K562 (cell line): ENCODE measurements around the gene ST3GAL3. TPM values are rescaled to one million over a fixed set of nuclear protein-coding genes. Genes with fewer than 3 reads are reported as not detected.

Experiments
- BMI1 ChIP-seq: fragments of 150-350 bp; IDR thresholded peaks from 2 replicates; pipeline ENCODE4 v1.6.1; 2014; ENCODE audit warnings: low read length
- PBX2 ChIP-seq, 2 experiments: IDR thresholded peaks in 1 of 2; conservative IDR thresholded peaks in 1 of 2; 2 replicates each; pipeline ENCODE4 v1.6.1; 2016; ENCODE audit warnings: low read depth in 2 of 2, mild to moderate bottlenecking in 1 of 2, missing compliant biosample characterization in 1 of 2, missing genetic modification characterization in 1 of 2, moderate library complexity in 1 of 2
- SLC30A9 ChIP-seq: fragments of 250-450 bp; sonication (Bioruptor Pico); IDR thresholded peaks from 2 replicates; pipeline ENCODE4 v1.8.0; 2022; ENCODE audit warnings: mild to moderate bottlenecking, moderate library complexity
- TCF7 ChIP-seq: sonication (generic); IDR thresholded peaks from 2 replicates; pipeline ENCODE4 v1.6.1; 2016; ENCODE audit warnings: antibody characterized with exemption, borderline replicate concordance
- polyA plus RNA-seq, 8 experiments: library from polyadenylated mRNA; depleted of rRNA in 4 of 8; stranded (reverse) in 5 of 8; unstranded in 3 of 8; fragments of >200 nt; fragmentation: Nextera tagmentation in 2 of 8; fragmentation: Illumina TruSeq in 1 of 8; extraction: Ambion mirVana in 2 of 8; extraction: Trizol in 1 of 8; gene quantifications; 2 replicates each; pipeline versions ENCODE4 v1.2.1 to v1.2.3, GENCODE V29; 2011 to 2014; ENCODE audit warnings: inconsistent platforms in 1 of 8, missing spikeins in 1 of 8
- total RNA-seq, 7 experiments: library from RNA; depleted of rRNA in 6 of 7; stranded (reverse); fragments of >200 nt in 6 of 7; fragmentation: Illumina TruSeq in 2 of 7; extraction: Trizol in 2 of 7; gene quantifications; 2 replicates each; pipeline versions ENCODE4 v1.2.1 to v1.2.3, GENCODE V29; 2011 to 2021; ENCODE audit warnings: low replicate concordance in 1 of 7
- TF ChIP-seq, protein P1 (sequence below), 2 experiments: fragments of 450-650 bp; formaldehyde crosslinking in 1 of 2; IDR thresholded peaks; 2 replicates each; pipeline versions ENCODE4 v1.4.0 to v1.6.1; 2014 to 2020; ENCODE audit warnings: mild to moderate bottlenecking in 2 of 2, borderline replicate concordance in 1 of 2, low read depth in 1 of 2

Gene ST3GAL3
- total and polyA plus RNA-seq, 9 of the 15 experiments (the other 6 are each of a cell fraction or from before 2014, with no cell fraction given) = 1.2 to 18.9 (median 11.0) TPM

DNA sequence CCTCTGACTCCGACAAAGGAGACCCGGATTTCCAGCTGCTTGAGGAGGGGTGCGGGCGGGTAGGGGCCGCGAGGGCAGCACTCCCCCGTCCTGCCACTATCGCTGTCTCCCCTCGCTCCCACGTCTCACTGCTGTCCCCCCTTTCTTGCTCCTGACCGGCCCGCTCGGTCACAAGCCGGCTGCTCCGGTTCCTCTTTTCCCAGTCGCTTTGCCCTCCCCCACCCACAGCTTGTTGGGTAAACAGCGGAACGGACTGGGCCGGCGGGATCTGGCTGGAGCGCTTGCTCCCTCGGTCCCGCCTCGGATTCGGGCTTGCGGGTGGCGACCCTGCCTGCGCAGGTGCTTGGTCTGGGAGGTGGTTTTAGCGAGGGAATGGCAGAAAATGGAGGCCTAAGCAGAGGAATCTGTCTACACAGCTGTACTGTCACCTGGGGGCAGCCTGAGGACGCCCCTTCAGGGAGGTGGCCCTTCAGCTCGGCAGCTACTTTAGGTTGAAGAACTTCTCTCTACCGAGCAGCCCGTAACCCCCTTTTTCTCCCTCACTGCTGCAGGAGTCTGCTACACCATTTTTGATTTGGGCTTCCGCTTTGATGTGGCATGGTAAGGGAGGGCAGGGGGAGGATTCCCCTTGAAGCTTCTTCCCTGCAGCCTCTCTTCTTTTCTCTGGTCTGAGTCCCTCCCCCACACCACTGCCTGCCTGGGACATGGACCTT lies 268.1 kb downstream of the ST3GAL3 start (continued):
- TF ChIP-seq PBX2 (CRISPR knock-in tag; IDR thresholded peaks at IDR 0.05; ENCODE audit: low read depth) = no peak
- TF ChIP-seq PBX2 (tag; conservative IDR thresholded peaks at IDR 0.05; ENCODE audit: low read depth) = 0 out of 2 replicates have a peak, but pooled peaks have one; percentile 10
- TF ChIP-seq, protein P1, sequence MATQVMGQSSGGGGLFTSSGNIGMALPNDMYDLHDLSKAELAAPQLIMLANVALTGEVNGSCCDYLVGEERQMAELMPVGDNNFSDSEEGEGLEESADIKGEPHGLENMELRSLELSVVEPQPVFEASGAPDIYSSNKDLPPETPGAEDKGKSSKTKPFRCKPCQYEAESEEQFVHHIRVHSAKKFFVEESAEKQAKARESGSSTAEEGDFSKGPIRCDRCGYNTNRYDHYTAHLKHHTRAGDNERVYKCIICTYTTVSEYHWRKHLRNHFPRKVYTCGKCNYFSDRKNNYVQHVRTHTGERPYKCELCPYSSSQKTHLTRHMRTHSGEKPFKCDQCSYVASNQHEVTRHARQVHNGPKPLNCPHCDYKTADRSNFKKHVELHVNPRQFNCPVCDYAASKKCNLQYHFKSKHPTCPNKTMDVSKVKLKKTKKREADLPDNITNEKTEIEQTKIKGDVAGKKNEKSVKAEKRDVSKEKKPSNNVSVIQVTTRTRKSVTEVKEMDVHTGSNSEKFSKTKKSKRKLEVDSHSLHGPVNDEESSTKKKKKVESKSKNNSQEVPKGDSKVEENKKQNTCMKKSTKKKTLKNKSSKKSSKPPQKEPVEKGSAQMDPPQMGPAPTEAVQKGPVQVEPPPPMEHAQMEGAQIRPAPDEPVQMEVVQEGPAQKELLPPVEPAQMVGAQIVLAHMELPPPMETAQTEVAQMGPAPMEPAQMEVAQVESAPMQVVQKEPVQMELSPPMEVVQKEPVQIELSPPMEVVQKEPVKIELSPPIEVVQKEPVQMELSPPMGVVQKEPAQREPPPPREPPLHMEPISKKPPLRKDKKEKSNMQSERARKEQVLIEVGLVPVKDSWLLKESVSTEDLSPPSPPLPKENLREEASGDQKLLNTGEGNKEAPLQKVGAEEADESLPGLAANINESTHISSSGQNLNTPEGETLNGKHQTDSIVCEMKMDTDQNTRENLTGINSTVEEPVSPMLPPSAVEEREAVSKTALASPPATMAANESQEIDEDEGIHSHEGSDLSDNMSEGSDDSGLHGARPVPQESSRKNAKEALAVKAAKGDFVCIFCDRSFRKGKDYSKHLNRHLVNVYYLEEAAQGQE (IDR thresholded peaks at IDR 0.05; ENCODE audit: borderline replicate concordance) = peak; percentile 93
- TF ChIP-seq, protein P1 (CRISPR knock-in tag; IDR thresholded peaks at IDR 0.05; ENCODE audit: low read depth) = no peak
- TF ChIP-seq SLC30A9 (CRISPR knock-in tag) = no peak
- no peak for TF ChIP-seq BMI1
- peak; percentile 90; the same call in 1 of the 2 replicates for TF ChIP-seq TCF7
